Osteoblast (primary cell): ENCODE measurements around the gene MYO1A. TPM values are rescaled to one million over a fixed set of nuclear protein-coding genes. Genes with fewer than 3 reads are reported as not detected.
A peak's percentile ranks its signal among the peaks of the same experiment; 100 is the strongest.

Experiments
- DNase-seq: peaks from one replicate; pipeline ENCODE4 v3.0.0; 2011; ENCODE audit warnings: low spot score, mixed read lengths; ENCODE audit not compliant: insufficient read length; ENCODE audit errors: missing footprints
- H2AFZ ChIP-seq: 2 replicates; pipeline ENCODE4 v1.6.0; 2011; ENCODE audit warnings: mild to moderate bottlenecking, low read length
- H3K27ac ChIP-seq: 2 replicates; pipeline ENCODE4 v1.5.1; 2011; ENCODE audit warnings: mild to moderate bottlenecking, low read depth, low read length, moderate library complexity
- H3K27me3 ChIP-seq: 2 replicates; pipeline ENCODE4 v1.6.0; 2012; ENCODE audit warnings: mild to moderate bottlenecking, control low read depth, inconsistent platforms, low read length, moderate library complexity; ENCODE audit not compliant: insufficient read depth
- H3K36me3 ChIP-seq: 2 replicates; pipeline ENCODE4 v1.5.1; 2011; ENCODE audit warnings: mild to moderate bottlenecking, low read length, control low read depth, moderate library complexity; ENCODE audit not compliant: insufficient read depth
- H3K4me1 ChIP-seq: 2 replicates; pipeline ENCODE4 v1.5.1; 2011; ENCODE audit warnings: mild to moderate bottlenecking, low read length, control low read depth, moderate library complexity; ENCODE audit not compliant: insufficient read depth
- H3K4me2 ChIP-seq: 2 replicates; pipeline ENCODE4 v1.6.0; 2011; ENCODE audit warnings: mild to moderate bottlenecking, low read length; ENCODE audit not compliant: insufficient read depth
- H3K4me3 ChIP-seq: fragments of 200-600 bp; sonication (generic); 3 replicates; pipeline ENCODE4 v1.5.1; 2012; ENCODE audit warnings: mild to moderate bottlenecking, low read length, inconsistent platforms; ENCODE audit not compliant: insufficient read depth
- H3K79me2 ChIP-seq: 2 replicates; pipeline ENCODE4 v1.6.0; 2012; ENCODE audit warnings: mild to moderate bottlenecking, low read length, control low read depth, inconsistent platforms; ENCODE audit not compliant: insufficient read depth
- H3K9me3 ChIP-seq: 2 replicates; pipeline ENCODE4 v1.5.1; 2011; ENCODE audit warnings: low read depth, low read length, control low read depth
- H4K20me1 ChIP-seq: 2 replicates; pipeline ENCODE4 v1.6.0; 2012; ENCODE audit warnings: mild to moderate bottlenecking, low read length, control low read depth; ENCODE audit not compliant: insufficient read depth
- CTCF ChIP-seq: IDR thresholded peaks from 2 replicates; pipeline ENCODE4 v1.5.1; 2011; ENCODE audit warnings: mild to moderate bottlenecking, low read depth, low read length, moderate library complexity; ENCODE audit errors: extremely low read depth
- total RNA-seq: library from RNA; depleted of rRNA; stranded (reverse); fragments of >200 nt; gene quantifications from 2 replicates; pipeline ENCODE4 v1.2.3, GENCODE V29; 2012

The MYO1A gene
- total RNA-seq, 1 donor = not detected

GRCh38 chr12:57092529-57092862 lies 42.6 kb upstream of the MYO1A start:
- Histone ChIP-seq H3K4me2 (peak overlapping the region; percentile 99), H4K20me1 (peaks cover 46% of the 10 kb centered on the region), H3K4me1 (peaks cover 54% of the 10 kb centered on the region), H3K36me3 (peaks cover 60% of the 10 kb centered on the region), H2AFZ (no peak overlapping the region), H3K9me3 (no peaks in the 10 kb centered on the region), H3K27me3 (no peaks in the 10 kb centered on the region), H3K27ac (peak overlapping the region; percentile 1), H3K79me2 (peaks cover 42% of the 10 kb centered on the region), H3K4me3 (no peak overlapping the region)
- TF ChIP-seq CTCF = no peak
- peak; percentile 38 for DNase-seq

DNA sequence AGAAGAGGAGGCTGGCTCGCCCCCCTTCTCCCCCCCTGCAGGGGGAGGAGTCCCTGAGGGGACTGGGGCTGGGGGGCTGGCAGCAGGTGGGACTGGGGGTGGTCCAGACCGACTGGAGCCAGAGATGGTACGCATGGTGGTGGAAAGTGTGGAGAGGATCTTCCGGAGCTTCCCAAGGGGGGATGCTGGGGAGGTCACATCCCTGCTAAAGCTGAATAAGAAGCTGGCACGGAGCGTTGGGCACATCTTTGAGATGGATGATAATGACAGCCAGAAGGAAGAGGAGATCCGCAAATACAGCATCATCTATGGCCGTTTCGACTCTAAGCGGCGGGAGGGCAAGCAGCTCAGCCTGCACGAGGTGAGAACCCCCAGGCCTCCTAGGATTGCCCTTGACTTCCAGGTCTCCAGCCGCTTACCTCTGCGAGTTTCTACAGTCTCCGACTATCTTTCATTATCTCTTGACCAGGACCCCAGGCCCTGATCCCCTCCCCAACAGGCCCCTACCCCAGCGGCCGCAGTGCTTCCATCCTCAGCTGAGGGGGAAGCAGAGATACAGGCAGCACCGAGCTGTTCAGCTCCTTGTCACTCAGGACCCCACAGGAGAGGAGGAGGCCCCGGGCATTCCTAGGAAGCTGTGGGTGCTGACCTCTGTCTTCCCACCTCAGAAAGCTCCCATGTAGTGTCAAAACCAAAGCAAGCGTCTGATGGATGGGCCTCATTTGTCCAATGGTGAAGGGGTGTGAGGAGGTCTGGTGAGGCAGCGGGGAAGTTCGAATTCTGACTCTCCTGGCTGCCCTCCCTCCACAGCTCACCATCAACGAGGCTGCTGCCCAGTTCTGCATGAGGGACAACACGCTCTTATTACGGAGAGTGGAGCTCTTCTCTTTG lies 42.0 kb upstream of the MYO1A start:
- Histone ChIP-seq H3K4me3 (peak overlapping the region; percentile 97), H3K4me2 (peak overlapping the region; percentile 99), H2AFZ (no peak overlapping the region), H3K36me3 (peaks cover 54% of the 10 kb centered on the region), H3K9me3 (no peaks in the 10 kb centered on the region), H3K27me3 (no peaks in the 10 kb centered on the region), H4K20me1 (peaks cover 44% of the 10 kb centered on the region), H3K27ac (peak overlapping the region; percentile 1), H3K4me1 (peaks cover 49% of the 10 kb centered on the region), H3K79me2 (peaks cover 42% of the 10 kb centered on the region)
- DNase-seq = peak; percentile 91
- no peak for TF ChIP-seq CTCF

GRCh38 chr12:57090924-57091637 lies 41.2 kb upstream of the MYO1A start:
- Histone ChIP-seq H4K20me1 (peaks cover 44% of the 10 kb centered on the region), H3K36me3 (peaks cover 47% of the 10 kb centered on the region), H3K27ac (peak overlapping the region; percentile 63), H3K4me1 (peaks cover 57% of the 10 kb centered on the region), H3K9me3 (no peaks in the 10 kb centered on the region), H3K79me2 (peaks cover 42% of the 10 kb centered on the region), H3K4me3 (peak overlapping the region; percentile 97), H3K4me2 (peak overlapping the region; percentile 99), H3K27me3 (no peaks in the 10 kb centered on the region), H2AFZ (no peak overlapping the region)
- TF ChIP-seq CTCF = no peak
- DNase-seq = peak; percentile 93

GRCh38 chr12:57090490-57090889 lies 40.6 kb upstream of the MYO1A start:
- H4K20me1 ChIP-seq = peaks cover 44% of the 10 kb centered on the region
- H3K36me3 ChIP-seq = peaks cover 42% of the 10 kb centered on the region

More at GRCh38 chr12:57090490-57090889, 40.6 kb upstream of the MYO1A start:
- Histone ChIP-seq H3K79me2 (peaks cover 42% of the 10 kb centered on the region), H2AFZ (no peak overlapping the region), H3K27me3 (no peaks in the 10 kb centered on the region), H3K27ac (peak overlapping the region; percentile 63), H3K4me1 (peaks cover 63% of the 10 kb centered on the region), H3K4me2 (peak overlapping the region; percentile 99), H3K9me3 (no peaks in the 10 kb centered on the region), H3K4me3 (peak overlapping the region; percentile 97)
- no peak for TF ChIP-seq CTCF
- DNase-seq = peak; percentile 58
